H54 (cell line): ENCODE measurements around the gene B4GALNT2.

Experiments used
- DNase-seq: peaks from one replicate; pipeline ENCODE4 v3.0.0; 2011; ENCODE audit warnings: low spot score, mixed read lengths; ENCODE audit not compliant: insufficient read length
- FAIRE-seq: peaks from 3 replicates; lab custom pipeline; 2011; peaks lifted over from hg19 to GRCh38; lab: Jason Lieb, UNC
- POLR2A ChIP-seq: IDR thresholded peaks from 2 replicates; pipeline ENCODE4 v1.6.1; 2011; ENCODE audit warnings: low read depth, mild to moderate bottlenecking, low read length

Gene B4GALNT2

DNA sequence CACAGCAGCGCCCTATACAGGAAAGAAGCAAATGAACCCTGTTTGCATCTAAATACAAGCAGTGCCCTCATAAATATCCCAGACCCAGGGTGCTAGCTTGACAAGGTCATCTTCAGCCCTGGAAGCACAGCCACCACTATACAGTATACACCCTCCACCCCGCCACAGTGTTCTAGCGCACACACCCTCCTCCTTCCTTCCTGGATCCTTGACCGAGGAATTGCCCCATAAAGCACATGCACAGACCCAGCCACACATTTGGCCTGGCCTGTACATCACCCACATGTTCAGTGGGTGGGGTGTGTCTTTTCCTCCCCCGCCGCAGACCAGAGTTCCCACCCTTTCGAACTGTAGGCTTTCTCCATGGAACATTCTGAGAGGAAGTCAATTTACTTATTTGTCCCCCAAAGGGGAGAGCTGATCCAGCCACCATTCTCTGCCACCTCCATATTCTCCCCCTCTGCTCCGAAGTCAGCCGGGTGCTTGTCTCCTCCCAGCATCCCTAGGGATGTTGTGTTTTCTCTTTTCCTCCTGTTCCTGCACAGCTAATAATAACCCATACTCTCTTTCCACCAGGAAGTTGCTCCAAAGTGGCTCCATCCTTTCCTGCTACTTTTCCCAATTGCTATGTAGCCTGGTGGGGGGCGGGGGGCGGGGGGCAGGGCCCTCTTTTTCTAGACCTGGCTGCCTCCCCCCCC lies 84.5 kb downstream of the B4GALNT2 start:
- TF ChIP-seq POLR2A: no peak
- DNase-seq (no peak), FAIRE-seq (no peak)

DNA sequence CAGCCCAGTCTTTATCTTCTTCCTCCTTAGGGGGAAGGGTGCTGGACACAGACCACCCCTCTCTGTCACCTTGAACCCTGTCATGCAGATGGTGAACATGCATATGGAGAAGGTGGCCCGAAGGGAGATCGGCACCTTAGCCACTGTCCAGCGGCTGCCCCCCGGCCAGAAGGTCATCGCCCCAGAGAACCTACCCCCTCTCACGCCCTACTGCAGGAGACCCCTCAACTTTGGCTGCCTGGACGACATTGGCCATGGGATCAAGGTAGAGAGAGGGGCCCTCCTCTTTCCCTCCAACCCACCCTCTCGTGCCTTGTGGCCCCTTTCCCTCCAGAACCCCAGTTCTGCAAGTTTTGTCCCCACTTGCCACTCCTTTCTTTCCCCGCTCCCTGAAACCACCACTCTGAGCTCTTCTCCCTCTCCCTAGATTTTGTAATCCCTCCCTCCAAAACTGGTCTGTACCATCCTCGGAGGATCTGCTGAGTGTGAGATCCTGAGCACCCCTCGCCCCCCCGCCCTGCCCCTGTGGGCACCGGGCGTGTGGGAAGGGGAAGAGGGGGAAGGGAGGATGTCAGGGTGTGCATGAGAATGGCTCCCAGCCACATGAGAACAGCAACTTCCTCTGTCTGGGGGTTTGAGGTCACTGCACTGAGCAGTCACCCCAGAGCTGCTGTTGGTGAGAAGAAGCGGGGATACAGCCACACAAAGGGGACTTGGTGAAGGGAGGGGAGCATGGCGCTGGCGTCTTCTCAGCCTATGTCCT lies 85.3 kb downstream of the B4GALNT2 start:
- FAIRE-seq: no peak
- TF ChIP-seq POLR2A: no peak
- DNase-seq: no peak

DNA sequence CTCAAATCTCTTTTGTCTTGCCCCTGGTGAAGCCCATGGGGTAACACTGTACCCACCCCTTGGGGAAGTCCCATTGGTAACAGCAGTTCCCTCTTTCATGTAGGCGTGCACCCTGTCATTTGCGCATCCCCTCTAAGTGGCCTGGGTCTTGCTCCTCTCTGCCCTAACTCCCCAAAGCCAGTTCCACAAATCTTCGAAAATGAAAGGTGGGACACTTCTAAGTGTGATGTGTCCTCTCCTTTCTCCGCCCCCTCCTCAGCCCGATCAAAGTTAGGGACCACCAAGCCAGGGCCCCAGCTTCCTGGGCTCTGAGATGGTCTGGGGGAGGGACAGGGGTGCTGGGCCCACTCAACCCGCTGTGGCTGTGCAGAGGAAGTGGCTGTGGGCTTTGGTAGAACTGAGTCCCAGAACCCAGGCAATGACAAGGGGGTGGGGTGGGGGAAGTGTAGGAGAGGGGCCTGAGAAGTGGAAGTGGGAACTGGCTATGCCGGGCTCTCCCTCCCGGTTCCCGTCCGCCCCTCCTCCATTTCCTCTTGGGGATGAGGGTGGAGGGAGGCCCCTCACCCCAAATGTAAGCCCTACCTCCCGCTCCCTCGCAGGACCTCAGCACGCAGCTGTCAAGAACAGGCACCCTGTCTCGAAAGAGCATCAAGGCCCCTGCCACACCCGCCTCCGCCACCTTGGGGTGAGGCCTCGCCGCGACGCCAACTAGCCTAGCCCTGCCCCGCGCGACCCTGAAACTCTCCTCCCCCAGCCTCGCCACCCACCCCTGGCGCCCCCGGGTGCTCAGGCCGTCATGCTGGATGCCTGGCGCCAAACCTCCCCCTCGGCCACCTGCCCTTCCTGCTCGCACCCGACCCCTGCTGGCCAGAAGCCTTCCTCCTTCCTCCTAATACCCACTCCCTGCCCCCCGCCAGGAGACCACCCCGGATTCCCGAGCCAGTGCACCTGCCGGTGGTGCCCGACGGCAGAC lies 86.7 kb downstream of the B4GALNT2 start:
- DNase-seq: no peak
- TF ChIP-seq POLR2A: no peak
- no peak for FAIRE-seq

DNA sequence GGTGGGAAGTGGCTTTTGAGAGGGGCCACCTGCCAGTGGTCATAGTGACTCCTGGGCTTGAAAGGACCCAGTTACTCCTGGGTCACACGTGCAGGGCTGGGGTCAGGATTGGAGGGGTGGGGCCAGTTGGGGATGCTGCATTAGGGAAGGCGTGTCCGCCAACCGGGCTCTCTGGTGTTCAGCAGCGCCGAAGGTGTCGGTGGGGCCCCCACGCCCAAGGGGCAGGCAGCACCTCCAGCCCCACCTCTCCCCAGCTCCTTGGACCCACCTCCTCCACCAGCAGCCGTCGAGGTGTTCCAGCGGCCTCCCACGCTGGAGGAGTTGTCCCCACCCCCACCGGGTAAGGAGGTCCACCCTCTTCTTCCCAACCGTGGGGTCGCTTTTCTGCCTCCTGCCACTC lies 87.4 kb downstream of the B4GALNT2 start:
- DNase-seq (no peak), FAIRE-seq (no peak)
- TF ChIP-seq POLR2A: no peak

DNA sequence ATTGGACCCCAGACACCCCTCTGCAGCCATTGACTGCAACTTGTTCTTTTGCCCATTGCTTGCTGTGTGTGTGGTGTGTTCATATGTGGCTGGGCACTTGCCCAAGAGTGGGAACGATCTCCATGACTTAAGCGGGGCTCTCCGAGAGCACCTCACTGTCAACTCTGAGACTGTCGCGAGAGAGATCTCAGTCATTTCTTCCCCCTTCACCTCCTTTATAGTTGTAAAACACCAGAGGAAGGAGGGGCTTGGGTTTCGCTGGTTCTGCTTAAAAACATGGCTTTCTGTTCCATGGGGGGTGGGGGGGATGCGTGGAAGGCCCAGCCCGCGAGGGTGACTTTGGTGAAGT lies 90.6 kb downstream of the B4GALNT2 start:
- DNase-seq (no peak), FAIRE-seq (no peak)
- no peak; the same call in 1 of the 2 replicates for TF ChIP-seq POLR2A

DNA sequence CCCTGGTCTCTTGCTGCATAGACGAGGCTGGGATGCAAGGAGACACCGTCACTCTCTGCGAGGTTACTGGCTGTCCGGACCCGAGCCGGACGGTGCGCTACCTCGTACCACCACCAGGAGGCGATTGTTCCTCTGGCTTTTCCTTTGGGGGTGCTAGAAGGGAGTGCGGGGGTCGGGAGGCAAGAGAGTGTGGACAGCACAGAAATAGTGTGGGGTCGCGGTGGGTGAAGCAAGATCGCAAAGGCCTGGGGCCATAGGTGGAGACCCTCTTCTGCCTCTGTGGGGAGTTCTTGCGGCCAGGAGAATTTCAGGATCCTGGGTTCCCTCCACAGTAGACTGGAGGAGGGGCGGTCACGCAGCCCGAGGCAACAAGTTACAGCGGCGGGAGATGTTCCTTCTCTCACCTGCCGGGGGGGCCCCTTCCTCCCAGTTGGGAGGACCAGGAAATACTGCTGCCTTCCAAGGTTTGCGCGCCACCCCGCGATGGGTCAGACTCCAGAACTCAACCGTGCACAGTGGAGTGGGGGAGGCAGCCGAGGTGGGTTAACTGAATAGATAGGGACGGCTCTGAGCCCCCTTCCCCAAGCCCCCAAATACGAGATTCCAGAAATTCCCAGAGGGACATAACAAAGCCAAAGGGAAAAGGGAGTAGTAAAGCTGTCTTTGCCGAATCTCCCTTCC lies 91.1 kb downstream of the B4GALNT2 start:
- FAIRE-seq (no peak), DNase-seq (peak; percentile 89)
- TF ChIP-seq POLR2A: no peak

DNA sequence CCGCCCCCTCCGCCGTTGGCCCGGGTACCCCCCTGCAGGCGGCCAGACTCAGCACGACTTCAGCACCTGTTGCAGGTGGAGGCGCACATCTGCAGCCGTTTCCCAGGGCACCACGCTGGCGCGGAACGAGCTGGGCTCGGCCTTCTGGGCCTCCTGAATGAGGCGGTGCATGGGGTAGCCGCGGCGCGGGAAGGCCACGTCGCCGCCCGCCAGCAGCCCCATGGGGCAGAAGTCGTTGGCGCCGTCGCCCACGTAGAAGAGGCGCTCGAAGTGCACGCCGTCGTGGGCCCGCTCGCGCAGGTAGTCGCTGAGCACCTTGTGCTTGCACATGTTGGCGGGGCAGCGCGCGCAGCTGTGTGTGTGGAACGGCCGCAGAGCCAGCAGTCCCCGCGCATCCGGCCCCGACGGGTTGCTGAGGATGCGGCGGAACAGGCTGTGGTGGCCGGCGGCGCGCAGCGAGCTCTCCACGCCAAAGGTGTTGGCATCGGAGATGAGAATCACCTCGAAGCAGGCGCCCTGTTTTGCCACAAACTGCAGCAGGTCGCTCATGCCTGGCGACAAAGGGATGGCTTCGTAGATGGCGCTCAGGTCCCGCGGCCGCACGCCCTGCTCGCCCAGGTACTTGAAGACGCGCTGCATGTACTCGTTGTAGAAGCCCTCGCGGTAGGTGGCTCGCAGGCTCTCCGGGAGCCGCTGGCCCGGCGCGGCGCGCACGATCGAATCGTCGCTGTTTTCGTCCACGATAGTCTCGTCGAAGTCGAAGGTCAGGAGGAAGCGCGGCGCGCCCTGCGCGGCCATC lies 91.8 kb downstream of the B4GALNT2 start:
- TF ChIP-seq POLR2A: no peak
- FAIRE-seq: no peak
- no peak for DNase-seq

DNA sequence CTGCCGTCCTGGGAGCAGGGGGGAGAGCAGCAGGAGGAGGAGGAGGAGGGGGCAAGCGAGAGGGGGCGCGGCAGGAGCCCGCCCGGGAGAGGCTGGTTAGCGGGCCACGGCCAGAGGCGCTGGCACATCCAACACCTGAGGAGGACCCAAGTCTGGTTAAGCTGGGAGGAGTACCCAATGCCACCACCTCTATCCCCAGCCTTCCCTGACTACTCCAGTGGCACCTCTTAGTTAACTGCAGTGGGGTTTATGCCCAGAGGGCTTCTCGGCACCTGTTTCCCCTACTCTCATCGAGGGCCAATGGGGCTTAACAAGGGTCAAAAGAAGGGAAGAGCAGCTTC lies 92.4 kb downstream of the B4GALNT2 start:
- FAIRE-seq (no peak), DNase-seq (no peak)
- TF ChIP-seq POLR2A: no peak

DNA sequence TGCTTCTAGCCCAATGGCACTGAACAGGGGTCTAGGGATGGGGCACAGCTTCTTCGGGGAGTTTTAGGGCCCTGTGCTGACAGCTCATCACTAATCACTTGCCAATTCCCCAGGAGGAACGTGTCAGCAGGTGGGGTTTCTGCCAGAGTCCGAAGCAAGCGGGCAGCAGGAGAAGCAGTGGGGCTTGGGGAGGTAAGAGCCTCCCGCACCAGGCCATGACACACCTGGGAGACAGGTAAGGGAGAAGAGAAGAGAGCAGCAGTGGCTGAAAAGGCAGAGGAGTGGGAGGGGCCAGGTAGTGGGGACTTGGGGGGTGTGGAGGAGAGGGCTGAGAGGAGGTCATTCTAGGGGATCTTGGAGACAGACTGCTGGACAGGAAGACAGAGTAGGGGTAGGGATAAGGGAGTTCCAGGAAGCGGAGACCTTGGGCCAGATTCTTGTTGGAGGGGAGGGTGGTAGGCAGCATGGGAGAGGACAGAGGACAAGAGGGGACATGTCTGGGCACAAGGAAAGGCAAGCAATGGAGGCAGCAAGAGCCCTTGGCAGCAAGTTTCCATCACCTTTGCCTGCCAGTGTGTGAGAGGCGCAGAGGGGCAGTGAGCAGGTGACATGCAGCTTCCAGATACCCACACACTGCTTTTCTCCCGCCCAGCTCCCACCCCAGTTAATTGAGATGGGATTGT lies 93.1 kb downstream of the B4GALNT2 start:
- DNase-seq (no peak), FAIRE-seq (no peak)
- no peak for TF ChIP-seq POLR2A
